Lower leg skin (tissue), 3 donors: ENCODE measurements around the gene CAVIN1.
"Not testable (repeated sequence)": the region's sequence is repeated elsewhere in the genome, so short reads cannot be mapped to it uniquely, and the experiment has no call there.

Experiments
- CTCF ChIP-seq, 3 donors: fragments of 450-650 bp; IDR thresholded peaks; one replicate each; pipeline ENCODE4 v1.5.1; 2016; ENCODE audit warnings: antibody characterized with exemption in 3 of 3, mild to moderate bottlenecking in 3 of 3, moderate library complexity in 2 of 3
- POLR2A ChIP-seq, 2 donors: fragments of 450-650 bp; IDR thresholded peaks; one replicate each; pipeline ENCODE4 v1.6.1; 2016 to 2017; ENCODE audit warnings: antibody characterized with exemption in 2 of 2, mild to moderate bottlenecking in 1 of 2, moderate library complexity in 1 of 2

DNA sequence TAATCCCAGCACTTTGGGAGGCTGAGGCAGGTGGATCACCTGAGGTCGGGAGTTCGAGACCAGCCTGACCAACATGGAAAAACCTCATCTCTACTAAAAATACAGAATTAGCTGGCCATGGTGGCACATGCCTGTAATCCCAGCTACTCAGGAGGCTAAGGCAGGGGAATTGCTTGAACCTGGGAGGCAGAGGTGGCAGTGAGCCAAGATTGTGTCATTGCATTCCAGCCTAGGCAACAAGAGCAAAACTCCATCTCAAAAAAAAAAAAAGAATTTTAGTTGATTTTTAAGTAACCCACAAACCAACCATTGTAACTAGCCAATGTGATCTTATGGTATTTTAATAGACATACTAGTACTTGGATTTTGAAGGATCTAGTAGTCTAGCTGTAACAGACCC lies 62.7 kb downstream of the CAVIN1 start:
- TF ChIP-seq CTCF, POLR2A (IDR thresholded peaks at IDR 0.05): not testable (repeated sequence)
